ENCODE measurements around the gene NEK6.

NEK6 gene

DNA sequence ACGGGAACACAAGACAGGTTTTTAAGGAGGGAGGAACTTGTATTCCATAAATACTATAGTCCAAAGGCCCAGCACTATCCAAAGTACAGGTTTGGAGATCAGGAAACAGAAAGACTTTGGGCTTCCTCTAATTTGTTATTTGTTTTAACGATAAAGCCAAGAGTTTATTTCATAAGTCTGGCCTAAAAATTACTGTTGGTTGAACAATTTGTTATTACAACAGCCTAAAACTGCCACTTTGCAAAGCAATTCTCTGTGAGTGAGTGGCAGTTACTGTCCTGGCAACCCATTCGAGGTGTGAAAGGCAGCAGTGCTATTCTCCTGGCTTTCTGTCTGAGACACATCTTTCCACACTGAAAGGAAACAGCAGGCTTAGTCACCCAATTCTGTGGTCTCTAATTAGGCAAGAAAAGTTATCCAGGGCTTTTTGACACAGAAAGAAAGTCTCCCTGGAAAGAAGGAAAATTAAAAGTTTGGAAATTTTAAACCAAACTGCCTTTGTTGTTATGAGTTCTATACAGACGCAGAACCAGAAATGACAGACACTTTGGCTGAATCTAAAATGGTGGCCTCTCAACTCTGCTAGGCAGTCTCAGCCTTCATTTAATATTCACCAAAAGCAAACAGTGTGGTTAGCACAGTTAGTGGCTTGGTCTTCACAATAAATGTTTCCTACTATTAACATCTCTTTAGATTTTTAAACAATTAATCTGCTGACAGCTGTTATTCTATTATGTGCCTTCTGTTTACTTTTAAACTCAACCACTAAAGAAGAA, 123.6 kb downstream of the NEK6 start:
- Histone ChIP-seq H3K27ac (peak overlapping the region in 1 of 21 experiments; percentile 6), H3K4me3 (no peak overlapping the region)

DNA sequence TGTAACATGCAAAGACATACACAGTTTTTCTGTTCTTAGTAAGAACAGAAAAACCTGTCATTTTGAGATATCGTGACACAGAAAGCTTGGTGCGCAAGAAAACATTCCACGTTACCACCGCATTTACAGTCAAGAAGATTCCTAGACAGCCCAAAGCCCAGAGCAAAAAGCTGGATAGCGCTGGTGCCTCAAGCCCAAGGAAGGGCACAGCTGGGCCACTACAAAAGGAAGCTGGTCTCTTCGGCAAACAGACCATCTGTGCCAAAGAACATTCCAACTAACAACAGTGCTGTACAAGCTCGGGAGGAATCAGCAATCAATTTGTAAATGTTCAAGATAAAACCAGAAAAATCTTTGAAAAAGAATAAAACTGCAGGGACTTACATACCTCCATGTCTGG, 126.5 kb downstream of the NEK6 start:
- H3K4me3 ChIP-seq: no peak overlapping the region
- no peak overlapping the region for H3K27ac ChIP-seq

DNA sequence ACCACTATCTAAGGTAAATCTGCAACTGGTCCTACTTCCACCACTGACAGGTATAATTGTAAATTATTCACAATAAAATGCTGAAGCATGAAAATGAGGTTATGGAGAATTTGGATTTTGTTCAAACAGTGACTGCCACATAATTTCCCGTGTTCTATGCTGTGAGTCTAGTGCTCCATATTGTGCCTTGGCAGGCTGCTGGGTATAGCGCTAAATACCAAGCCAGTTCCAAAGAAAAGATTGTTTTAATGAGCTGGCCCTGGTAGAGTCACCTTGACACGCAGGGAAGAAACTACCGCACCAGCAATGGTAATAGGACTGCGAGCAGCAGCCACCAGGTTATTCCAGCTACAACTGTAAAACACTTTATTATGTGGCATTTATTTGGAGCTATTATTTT, 127.1 kb downstream of the NEK6 start:
- no peak overlapping the region for H3K27ac ChIP-seq

DNA sequence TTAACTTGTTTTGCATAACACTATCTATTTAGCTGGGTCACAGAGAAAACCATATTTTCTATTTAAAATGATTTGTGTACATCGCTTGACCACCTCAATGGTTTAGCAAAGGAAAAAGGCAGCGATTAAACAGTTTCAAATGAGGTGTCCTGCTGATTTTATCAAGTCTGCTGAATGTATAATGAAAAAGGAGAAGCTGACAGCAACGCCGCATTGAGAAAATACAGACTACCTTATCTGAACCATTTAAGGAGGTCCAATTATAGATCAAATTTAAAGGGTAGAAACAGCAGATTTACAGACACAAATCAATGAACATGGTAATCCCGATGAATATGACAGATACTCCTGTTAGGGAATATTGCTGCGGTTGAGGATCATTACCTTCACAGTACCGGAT, 127.9 kb downstream of the NEK6 start:
- no peak overlapping the region for H3K4me3 ChIP-seq
- H3K27ac ChIP-seq: no peak overlapping the region

More for the DNA sequence above, 127.1 kb downstream of the NEK6 start:
- H3K4me3 ChIP-seq: no peak overlapping the region

DNA sequence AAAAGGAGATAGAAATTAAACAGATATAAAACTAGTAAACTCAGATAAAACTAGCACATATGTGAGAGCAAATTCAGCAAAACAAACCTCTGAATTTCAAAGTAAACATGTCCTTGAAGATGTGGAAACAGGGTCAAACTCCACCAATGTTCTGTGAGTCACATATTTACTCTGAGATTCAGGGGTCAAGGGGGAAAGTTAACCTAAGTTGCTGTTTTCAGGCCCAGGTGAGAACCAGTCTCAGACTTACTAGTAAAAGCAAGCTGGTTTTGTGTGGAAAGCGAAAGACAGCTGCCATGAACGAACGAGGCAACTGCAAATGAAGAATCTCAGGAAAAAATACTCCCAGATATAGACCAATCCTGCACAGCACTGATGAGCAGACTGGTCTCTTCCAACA, 128.5 kb downstream of the NEK6 start:
- no peak overlapping the region for H3K4me3 ChIP-seq
- H3K27ac ChIP-seq: no peak overlapping the region

DNA sequence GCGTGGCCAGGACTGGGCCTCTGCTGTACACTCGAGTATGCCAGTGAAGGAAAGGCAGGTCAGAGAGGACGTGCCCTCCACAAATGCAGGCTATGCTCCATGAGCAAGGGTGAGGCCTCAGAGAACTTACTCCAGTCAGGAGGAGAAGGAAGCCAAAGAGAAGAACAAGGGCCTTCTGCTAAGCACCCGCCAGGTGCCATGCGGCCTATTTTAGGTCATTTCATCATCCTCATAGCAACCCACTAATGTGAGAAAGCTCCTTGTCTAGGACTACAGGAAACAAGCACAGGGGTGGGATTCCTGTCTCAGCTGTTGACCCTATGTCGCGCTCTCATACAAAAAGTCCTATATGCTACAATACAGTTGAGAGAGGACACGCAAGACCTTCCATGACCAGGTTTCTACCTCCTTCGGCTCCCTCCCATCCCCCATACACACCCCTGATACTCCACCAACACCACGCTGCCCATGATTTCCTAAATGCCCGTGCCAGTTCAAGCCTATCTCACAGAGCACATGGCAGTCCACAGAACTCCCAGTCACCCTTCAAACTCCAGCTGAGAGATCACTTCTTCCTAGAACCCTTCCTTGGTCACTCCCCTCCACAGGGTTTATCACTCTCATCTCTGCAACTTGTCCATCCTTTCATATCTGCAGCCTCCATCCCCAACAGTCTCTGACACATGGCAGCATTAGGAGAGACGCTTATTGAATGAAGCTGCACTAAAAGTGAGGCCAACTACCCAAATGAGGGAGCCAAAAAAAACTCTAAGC, 130.7 kb downstream of the NEK6 start:
- Histone ChIP-seq H3K4me3 (no peak overlapping the region), H3K27ac (no peak overlapping the region)

DNA sequence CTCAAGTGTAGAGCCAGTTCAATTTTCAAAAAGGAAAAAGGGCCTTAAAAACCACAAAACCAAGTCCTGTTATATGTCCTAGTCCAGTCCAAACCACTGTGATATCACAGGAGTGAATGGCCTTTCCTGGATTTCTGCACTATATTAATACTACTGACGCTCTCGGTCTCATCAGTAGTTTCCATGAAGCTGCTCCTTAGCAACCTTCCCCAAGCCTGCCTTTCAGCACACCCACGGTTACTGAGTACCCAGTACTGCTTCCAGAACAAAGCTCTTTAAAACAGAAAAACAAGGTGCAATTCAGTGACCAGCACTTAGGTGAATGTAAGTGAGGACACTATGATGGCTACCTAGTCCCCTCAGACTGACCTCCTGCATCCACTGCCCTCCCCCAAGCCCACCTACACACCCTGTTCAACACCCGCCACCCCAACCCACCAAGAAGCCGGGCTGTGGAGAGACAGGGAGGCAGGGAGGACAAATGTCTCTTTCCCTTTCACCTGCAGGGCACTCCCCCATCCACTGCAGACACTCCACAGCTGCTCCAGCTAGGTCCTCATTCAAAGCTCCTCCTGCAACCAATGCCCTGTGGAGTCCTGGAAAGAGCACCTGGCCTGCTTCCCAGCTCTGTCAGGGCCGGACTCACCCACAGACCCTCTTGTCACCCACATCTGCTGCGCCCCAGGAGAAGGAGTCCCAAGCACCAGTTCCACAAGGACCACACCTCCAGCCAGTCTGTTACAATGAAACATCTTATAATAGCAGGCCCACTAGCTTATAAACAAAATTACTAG, 131.6 kb downstream of the NEK6 start:
- Histone ChIP-seq H3K4me3 (no peak overlapping the region), H3K27ac (no peak overlapping the region)

DNA sequence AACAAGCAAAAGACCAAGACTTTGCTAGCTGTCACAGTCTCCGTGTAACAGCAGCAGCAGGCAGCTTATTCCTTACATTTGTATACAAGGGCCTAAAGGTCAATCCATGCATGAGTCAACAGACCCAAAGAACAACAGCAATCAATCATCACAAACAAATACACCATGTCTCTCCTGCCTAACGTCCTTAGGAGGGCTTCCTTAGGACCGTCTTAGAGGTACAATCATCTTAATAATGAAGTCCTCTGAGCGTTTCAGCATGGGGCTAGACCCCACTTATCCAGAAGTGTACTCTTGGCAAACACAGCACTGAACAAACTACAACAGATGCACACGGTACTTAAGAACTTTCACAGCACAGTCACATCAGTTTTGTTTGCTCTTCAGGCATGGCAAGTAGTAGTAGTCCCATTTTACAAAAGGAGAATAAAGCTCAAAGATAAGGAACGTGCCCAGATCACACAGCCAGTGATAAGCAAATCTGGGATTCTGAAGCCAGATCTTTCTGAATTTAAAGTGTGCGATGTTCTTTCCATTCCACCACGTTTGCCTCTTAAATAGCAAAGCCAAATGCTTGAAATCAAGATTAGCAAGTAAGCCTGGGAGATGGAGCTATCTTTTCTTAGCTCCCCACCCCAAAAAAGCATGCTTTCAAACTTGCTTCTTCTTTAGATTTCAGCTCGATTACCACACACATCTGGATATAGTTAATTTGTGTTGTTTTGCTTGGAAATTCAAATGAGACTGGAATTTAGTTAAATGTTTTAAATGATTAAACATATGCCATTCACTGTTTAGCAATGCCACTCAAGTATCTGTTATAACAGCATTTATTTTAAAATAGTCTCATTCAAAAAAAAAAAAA, 133.3 kb downstream of the NEK6 start:
- peak overlapping the region in 6 of 21 experiments; percentile 1 to 69 (median 22) for H3K27ac ChIP-seq
- H3K4me3 ChIP-seq: no peak overlapping the region

DNA sequence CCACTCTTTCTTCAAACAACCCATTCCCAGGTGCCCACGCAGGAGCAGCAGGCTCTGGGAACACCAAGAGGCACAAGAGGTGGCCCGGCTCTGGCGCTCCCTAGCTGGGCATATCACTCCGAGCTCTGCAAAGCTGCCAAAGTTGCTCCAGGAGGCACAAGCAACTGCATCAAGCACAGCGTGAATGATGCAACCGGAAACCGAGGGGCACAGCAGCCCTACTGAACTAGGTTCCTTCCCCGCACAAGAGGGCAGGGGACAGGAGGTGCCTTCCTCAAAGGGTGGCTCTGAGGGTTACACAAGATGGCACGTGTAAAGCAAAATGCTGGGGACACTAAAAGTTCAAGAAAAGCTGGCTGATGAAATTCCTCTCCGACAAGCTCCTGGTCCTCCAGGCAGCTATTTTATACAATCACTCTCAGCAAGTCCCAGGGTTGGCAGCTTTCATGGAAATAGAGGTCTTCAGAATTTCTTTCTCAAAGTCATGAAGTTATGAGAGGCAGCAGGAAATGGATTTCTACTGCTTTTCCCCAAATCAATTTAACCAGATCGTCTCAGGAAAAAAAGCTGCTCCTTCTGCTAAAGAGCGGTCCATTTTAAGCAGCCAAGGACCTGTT, 134.6 kb downstream of the NEK6 start:
- peak overlapping the region in 10 of 21 experiments; percentile 2 to 51 (median 16) for H3K27ac ChIP-seq
- no peak overlapping the region for H3K4me3 ChIP-seq

DNA sequence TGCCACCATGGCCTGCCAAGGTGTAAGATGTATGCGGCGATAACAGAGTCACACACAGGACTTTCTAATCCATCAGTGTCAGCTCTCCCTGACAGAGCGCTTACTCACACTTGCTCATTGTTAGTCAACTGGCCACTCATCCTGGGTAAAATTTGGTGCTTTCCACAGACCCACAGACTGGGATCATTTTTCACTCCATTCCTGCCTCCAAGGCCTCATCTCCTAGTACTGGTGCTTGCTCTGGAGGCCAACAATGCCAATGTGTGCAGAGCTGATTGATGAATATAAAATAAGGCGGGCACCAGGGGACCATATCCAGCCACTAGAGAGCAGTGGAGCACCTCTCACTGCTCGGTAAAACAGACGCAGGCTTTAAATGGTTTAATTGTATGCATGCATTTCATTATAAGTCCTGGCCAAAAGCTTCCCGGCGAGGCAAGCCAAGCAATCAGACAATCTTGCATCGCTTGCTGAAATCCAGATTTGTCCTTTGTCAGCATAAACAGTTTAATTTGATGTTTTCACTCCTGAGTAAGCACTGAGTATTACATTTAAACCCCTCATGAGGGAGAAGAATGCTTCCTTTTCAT, 135.2 kb downstream of the NEK6 start:
- Histone ChIP-seq H3K4me3 (no peak overlapping the region), H3K27ac (peak overlapping the region in 10 of 21 experiments; percentile 0 to 51 (median 22))

DNA sequence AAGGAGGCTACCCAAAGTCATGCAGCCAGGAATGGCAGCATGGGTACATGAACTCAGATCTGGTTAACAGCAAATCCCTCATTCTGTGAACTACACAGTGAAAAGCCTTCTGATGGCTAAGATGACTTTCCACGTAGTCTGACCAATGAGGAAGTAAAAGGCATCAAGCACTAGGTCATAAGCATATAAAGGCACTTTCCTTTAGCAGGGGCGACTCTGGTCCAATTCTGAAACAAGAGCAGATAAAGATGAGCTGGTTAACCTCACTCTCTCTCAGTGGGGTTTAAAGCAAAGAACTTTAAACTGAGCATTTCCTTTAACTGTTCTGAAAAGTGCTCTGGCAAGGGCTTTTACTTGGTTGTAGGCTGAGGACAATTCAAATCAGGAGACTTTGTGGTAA, 136.4 kb downstream of the NEK6 start:
- Histone ChIP-seq H3K27ac (peak overlapping the region in 6 of 21 experiments; percentile 0 to 45 (median 10)), H3K4me3 (no peak overlapping the region)

DNA sequence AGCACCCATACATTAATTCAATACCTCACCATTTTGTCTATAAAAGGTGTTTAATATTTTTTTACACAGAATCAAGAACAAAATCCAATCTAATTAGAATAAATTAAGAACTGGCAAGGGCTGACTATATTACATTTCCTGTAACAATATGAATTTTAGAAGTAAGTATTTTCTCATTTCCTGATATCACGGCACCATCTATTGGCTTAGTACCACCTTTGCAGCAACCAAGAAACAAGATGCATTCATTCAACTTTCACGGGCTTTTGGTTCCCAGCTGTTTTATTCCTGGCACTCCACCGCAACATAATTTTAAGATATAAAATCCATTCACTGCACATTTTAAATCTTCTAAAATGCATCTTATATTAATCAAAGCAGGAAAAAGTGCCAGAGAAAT, 136.8 kb downstream of the NEK6 start:
- Histone ChIP-seq H3K4me3 (no peak overlapping the region), H3K27ac (peak overlapping the region in 1 of 21 experiments; percentile 38)

DNA sequence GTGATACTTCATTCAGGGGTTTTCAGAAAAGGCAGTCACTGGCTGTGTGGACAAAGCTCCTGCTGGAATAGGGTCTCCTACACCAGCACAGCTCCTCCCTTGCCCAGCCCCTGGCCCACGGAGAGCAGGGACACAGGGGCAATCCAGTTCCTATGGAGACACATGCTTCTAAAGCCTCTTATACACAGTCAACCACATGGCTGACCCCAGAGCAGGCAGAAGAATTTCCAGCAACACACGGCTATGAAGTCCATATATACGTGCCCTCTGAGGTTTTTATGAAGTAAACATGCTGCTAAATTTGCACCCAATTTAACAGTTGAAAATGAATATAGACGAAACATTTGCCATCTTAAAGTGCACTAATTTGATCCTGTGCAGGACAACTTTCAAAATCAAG, 138.1 kb downstream of the NEK6 start:
- H3K4me3 ChIP-seq: no peak overlapping the region
- no peak overlapping the region for H3K27ac ChIP-seq

DNA sequence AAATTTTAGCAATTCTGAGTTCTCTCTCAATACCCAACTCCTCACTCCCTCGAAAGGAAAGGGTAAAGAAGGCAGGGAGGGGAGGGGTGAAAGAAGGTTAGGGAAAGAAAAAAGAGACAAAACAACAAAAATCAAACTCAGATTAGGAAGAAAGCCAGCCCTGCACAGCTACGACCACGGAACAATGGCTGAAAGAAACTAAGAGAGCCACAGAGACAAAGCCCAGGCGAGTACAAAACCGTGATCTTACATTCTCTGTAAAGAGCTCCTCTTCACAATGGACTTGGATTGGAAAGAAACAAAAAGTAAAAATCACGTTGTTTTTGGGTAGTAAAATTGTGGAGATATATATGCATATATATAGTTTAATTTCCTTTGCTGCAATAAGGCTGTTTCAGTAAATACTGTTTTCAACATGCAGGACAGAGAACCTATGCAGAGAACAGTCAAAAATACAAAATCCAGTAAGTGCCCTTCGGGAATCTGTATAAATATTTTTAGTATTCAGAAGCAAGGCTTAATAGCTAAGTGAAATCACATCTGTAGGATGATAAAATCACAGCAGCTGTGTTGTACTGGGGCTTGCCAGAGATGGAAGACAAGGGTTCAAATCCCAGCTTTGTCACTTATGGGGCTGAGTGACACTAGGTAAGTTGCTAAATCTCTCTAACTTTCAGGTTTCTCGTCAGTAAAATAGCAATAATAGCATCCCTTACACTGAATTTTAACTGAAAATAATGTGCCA, 140.6 kb downstream of the NEK6 start:
- H3K4me3 ChIP-seq: no peak overlapping the region
- H3K27ac ChIP-seq: no peak overlapping the region

DNA sequence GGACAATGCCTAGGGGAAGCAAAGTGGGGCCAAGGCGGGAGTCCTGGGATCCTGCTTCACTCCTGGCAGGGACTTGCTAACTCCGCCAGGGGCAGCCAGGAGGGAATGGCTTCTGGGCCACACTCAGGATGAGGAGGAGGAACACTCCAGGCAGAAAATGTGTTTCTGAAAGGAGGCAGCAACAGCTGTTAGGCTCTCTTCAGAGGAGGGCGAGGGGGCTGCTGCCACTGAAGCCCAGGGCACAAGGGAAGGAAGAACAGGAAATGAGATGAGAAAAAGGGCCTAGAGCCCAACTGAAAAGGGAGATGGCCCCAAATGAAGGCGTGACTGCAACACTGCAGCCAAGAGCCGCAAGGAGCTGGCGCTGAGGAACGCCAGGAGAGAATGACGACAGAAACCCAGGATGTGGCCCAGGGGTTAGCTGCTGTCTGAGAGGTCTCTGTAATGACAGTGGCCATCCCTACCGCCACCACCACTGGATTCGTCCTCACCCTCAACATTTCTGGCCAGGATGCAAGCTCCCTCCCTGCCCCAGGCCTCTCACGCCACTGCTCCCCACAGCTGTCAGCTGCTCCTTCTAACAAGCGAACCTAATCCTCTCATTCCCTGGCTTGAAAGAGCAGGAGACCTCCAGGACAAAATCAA, 141.7 kb downstream of the NEK6 start:
- Histone ChIP-seq H3K27ac (peak overlapping the region in 11 of 21 experiments; percentile 6 to 66 (median 41)), H3K4me3 (no peak overlapping the region)

DNA sequence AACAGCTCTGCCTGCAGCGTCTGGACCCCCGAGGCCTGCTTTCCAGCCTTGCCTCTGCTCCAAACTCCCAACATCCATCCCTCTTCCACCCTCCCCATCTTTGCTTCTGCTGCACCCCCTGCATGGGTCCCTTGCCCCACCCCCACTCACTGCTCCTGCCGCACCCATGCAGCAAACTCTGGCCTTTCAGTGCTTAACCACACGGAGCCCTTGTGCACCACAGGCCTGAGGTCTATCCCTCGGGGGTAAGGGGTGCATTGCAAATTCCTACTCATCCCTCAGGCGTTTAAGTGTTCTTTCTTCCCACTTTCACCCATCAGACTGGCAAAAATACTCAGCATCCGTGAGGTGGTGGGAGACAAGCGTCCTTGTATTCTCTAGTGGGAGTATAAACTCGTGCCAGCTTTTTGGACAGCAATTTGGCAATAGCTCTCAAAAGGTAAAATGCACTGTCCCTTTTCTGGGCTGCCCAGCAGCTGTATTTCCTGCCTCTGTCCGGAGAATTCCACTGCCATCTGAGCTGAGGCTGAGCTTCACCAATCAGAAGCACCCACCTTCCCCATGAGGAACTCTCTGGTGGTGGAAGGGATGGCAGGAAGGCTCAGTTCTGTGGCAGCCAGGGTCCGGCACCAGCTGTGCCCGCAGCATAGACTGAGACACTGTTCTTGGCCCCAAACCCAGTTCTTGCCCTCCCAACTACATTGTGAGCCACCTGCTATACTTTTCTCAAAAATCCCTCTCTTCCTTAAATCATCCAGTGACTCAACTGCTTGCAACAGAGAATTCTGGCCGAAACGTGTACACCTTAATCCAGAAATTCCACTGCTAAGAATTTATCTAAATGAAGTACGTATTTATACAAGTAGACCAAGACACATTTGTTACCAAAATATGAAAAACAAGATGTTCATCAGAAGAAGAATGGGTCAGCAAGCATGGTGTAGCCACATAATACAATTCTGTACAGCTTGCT, 142.5 kb downstream of the NEK6 start:
- Histone ChIP-seq H3K27ac (peak overlapping the region in 8 of 21 experiments; percentile 0 to 58 (median 30)), H3K4me3 (no peak overlapping the region)

Data from skin epidermis (tissue), 12 donors.